Testis (tissue), 3 donors: ENCODE data around the gene SLC24A3. TPM values are rescaled to one million over a fixed set of nuclear protein-coding genes. Genes with fewer than 3 reads are reported as not detected.

Experiments
- DNase-seq: peaks from one replicate; pipeline ENCODE4 v3.0.0-alpha.2; 2019
- H3K27ac ChIP-seq, 2 donors: fragments of 200-600 bp; sonication (generic); one replicate each; pipeline ENCODE4 v1.5.1; 2019
- H3K27me3 ChIP-seq: fragments of 200-600 bp; sonication (generic); one replicate; pipeline ENCODE4 v1.5.1; 2019
- H3K36me3 ChIP-seq: fragments of 200-600 bp; sonication (generic); one replicate; pipeline ENCODE4 v1.5.1; 2017; ENCODE audit warnings: low read depth; ENCODE audit errors: missing control alignments
- H3K4me1 ChIP-seq: fragments of 200-600 bp; sonication (generic); one replicate; pipeline ENCODE4 v1.5.1; 2019
- H3K4me3 ChIP-seq, 2 donors: fragments of 200-600 bp; sonication (generic); one replicate each; pipeline ENCODE4 v1.5.1; 2017 to 2019
- H3K9me3 ChIP-seq: fragments of 200-600 bp; sonication (generic); one replicate; pipeline ENCODE4 v1.5.1; 2017
- POLR2A ChIP-seq: fragments of 450-650 bp; IDR thresholded peaks from one replicate; pipeline ENCODE4 v1.6.1; 2017; ENCODE audit warnings: antibody characterized with exemption, mild to moderate bottlenecking, moderate library complexity
- WGBS, 2 donors: methylation state at CpG; one replicate each; pipeline ENCODE4 v1.1.5; 2018; 5-methylcytosine and 5-hydroxymethylcytosine counted together
- intact Hi-C: fragments of 100-400 bp; cut with DNase I; formaldehyde crosslinking; loops from one replicate; pipeline ENCODE4 v1.15.1; 2023; ENCODE audit warnings: low total_unique reads
- polyA plus RNA-seq: library from polyadenylated mRNA; stranded (reverse); fragments of 350-450 nt; fragmentation: Illumina TruSeq; extraction: RNeasy Lipid Tissue Mini Kit (QIAGEN cat#74804); gene quantifications from one replicate; pipeline ENCODE4 v1.2.3, GENCODE V29; 2014; ENCODE audit warnings: low read depth, low replicate concordance; ENCODE audit not compliant: insufficient read depth
- total RNA-seq, 2 donors: library from RNA; depleted of rRNA; stranded (reverse); fragments of >200 nt; gene quantifications; one replicate each; pipeline ENCODE4 v1.2.3, GENCODE V29; 2016
- TF ChIP-seq, protein P1 (sequence below), 3 experiments: fragments of 450-650 bp in 2 of 3; fragments of 200-600 bp in 1 of 3; sonication (generic) in 1 of 3; IDR thresholded peaks; one replicate each; pipeline ENCODE4 v1.5.1; 2016 to 2019; ENCODE audit warnings: antibody characterized with exemption in 3 of 3, mild to moderate bottlenecking in 2 of 3, moderate library complexity in 1 of 3

SLC24A3 gene
- total and polyA plus RNA-seq, 3 donors from 2014 or later, result 2.4 to 4.5 (median 3.8) TPM

GRCh38 chr20:19661717-19662636 lies 449.5 kb downstream of the SLC24A3 start:
- intact Hi-C loops, result loop anchor here (10.0 kb wide), 1 partner anchor 447 kb away; the partner anchor contains the start of gene SLC24A3
- 49 to 54% methylated on average over 19 of the region's 19 CpGs for WGBS, 2 donors
- H3K4me3 ChIP-seq, result no peak overlapping the region
- H3K9me3 ChIP-seq, result no peaks in the 10 kb centered on the region
- H3K4me1 ChIP-seq, result peaks cover 5% of the 10 kb centered on the region
- no peak overlapping the region for H3K27ac ChIP-seq
- H3K36me3 ChIP-seq, result no peaks in the 10 kb centered on the region
- H3K27me3 ChIP-seq, result no peaks in the 10 kb centered on the region
- DNase-seq, result peak; percentile 88
- TF ChIP-seq POLR2A, result no peak
- TF ChIP-seq, protein P1, sequence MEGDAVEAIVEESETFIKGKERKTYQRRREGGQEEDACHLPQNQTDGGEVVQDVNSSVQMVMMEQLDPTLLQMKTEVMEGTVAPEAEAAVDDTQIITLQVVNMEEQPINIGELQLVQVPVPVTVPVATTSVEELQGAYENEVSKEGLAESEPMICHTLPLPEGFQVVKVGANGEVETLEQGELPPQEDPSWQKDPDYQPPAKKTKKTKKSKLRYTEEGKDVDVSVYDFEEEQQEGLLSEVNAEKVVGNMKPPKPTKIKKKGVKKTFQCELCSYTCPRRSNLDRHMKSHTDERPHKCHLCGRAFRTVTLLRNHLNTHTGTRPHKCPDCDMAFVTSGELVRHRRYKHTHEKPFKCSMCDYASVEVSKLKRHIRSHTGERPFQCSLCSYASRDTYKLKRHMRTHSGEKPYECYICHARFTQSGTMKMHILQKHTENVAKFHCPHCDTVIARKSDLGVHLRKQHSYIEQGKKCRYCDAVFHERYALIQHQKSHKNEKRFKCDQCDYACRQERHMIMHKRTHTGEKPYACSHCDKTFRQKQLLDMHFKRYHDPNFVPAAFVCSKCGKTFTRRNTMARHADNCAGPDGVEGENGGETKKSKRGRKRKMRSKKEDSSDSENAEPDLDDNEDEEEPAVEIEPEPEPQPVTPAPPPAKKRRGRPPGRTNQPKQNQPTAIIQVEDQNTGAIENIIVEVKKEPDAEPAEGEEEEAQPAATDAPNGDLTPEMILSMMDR (IDR thresholded peaks at IDR 0.05), result peak; percentile 80 to 98 (median 97)

- DNase-seq, result no peak
- Histone ChIP-seq H3K4me1 (peaks cover 5% of the 10 kb centered on the region), H3K27ac (no peak overlapping the region), H3K9me3 (no peaks in the 10 kb centered on the region), H3K27me3 (no peaks in the 10 kb centered on the region), H3K4me3 (no peak overlapping the region), H3K36me3 (no peaks in the 10 kb centered on the region)
- intact Hi-C loops, result loop anchor here (10.0 kb wide), 1 partner anchor 448 kb away; the partner anchor contains the start of gene SLC24A3
- 62 to 69% methylated on average over 9 of the region's 9 CpGs for WGBS, 2 donors
- TF ChIP-seq POLR2A, result no peak
- TF ChIP-seq, protein P1 (IDR thresholded peaks at IDR 0.05), result no peak
These were observed 450.2 kb downstream of the SLC24A3 start for GRCh38 chr20:19662637-19662995.

GRCh38 chr20:19668418-19668817 lies 456.0 kb downstream of the SLC24A3 start:
- no peaks in the 10 kb centered on the region for H3K4me1 ChIP-seq
- H3K4me3 ChIP-seq, result no peak overlapping the region
- no peak for TF ChIP-seq POLR2A
- TF ChIP-seq, protein P1 (IDR thresholded peaks at IDR 0.05), result no peak
- intact Hi-C loops, result loop anchor here (10.0 kb wide), 1 partner anchor 454 kb away; the partner anchor contains the start of gene SLC24A3
- no peak overlapping the region for H3K27ac ChIP-seq
- no peaks in the 10 kb centered on the region for H3K9me3 ChIP-seq
- 90 to 95% methylated on average over 3 of the region's 3 CpGs for WGBS, 2 donors
- H3K36me3 ChIP-seq, result no peaks in the 10 kb centered on the region
- H3K27me3 ChIP-seq, result no peaks in the 10 kb centered on the region
- no peak for DNase-seq

DNA sequence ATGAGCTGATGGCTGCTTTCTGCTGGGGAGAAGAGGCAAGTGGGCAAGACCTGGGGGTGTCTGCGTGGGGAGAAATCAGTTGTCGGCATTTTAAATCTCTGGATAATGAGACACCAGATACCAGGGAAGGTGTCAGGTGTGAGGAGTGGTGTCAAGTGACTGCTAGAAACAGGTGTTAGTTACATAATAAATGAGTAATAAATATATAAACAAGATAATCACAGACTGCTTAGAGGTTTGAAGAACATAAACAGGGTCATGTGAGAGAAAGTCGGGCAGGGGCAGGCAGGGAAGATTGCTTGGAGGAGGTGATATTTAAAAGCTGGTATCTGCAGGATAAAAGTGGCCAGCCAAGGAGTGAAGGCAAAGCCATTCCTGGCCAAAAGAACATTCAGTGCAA lies 458.4 kb downstream of the SLC24A3 start:
- Histone ChIP-seq H3K27me3 (no peaks in the 10 kb centered on the region), H3K36me3 (no peaks in the 10 kb centered on the region), H3K4me1 (no peaks in the 10 kb centered on the region), H3K9me3 (no peaks in the 10 kb centered on the region), H3K4me3 (no peak overlapping the region), H3K27ac (no peak overlapping the region)
- WGBS, 2 donors, result 62 to 83% methylated on average over 3 of the region's 3 CpGs
- no peak for DNase-seq
- intact Hi-C loops, result no loop called here
- TF ChIP-seq, protein P1 (IDR thresholded peaks at IDR 0.05), result no peak
